K562 (cell line): ENCODE results near the gene GREB1. TPM values are rescaled to one million over a fixed set of nuclear protein-coding genes. Genes with fewer than 3 reads are reported as not detected.
A peak's percentile ranks its signal among the peaks of the same experiment; 100 is the strongest.

ENCODE experiments used
- ADNP ChIP-seq: fragments of 200-800 bp; sonication (Bioruptor generic); IDR thresholded peaks from 2 replicates; pipeline ENCODE4 v1.6.1; 2016; ENCODE audit warnings: missing genetic modification characterization, missing compliant biosample characterization
- ARID3B ChIP-seq: fragments of 250-450 bp; sonication (Bioruptor Pico); IDR thresholded peaks from 2 replicates; pipeline ENCODE4 v1.4.0; 2020; ENCODE audit warnings: borderline replicate concordance
- CSDE1 ChIP-seq, 2 experiments: fragments of 450-650 bp; IDR thresholded peaks; 2 replicates each; pipeline ENCODE4 v1.6.1; 2016; ENCODE audit warnings: mild to moderate bottlenecking in 1 of 2
- FOXA3 ChIP-seq, 2 experiments: fragments of 450-650 bp in 1 of 2; sonication (generic) in 1 of 2; formaldehyde crosslinking; IDR thresholded peaks in 1 of 2; conservative IDR thresholded peaks in 1 of 2; 2 replicates each; pipeline versions ENCODE4 v1.4.0 to v1.8.0; 2020 to 2022; ENCODE audit warnings: mild to moderate bottlenecking in 2 of 2, missing genetic modification reagents in 1 of 2
- FOXJ2 ChIP-seq: fragments of 200-800 bp; sonication (Bioruptor generic); IDR thresholded peaks from 2 replicates; pipeline ENCODE4 v1.6.1; 2016; ENCODE audit warnings: missing genetic modification characterization, missing compliant biosample characterization
- FUS ChIP-seq: fragments of 200-400 bp; formaldehyde crosslinking; optimal IDR thresholded peaks from 2 replicates; pipeline ENCODE3; 2017; ENCODE audit warnings: low read depth, low read length
- HEY1 ChIP-seq: fragments of 250-450 bp; sonication (Bioruptor Pico); IDR thresholded peaks from 2 replicates; pipeline ENCODE4 v1.5.0; 2020; ENCODE audit warnings: mild to moderate bottlenecking, moderate library complexity, borderline replicate concordance
- HINFP ChIP-seq: fragments of 450-650 bp; conservative IDR thresholded peaks from 2 replicates; pipeline ENCODE4 v1.6.1; 2016; ENCODE audit warnings: missing genetic modification characterization, low read depth, mild to moderate bottlenecking, control low read depth, missing compliant biosample characterization
- ILF3 ChIP-seq: fragments of 450-650 bp; IDR thresholded peaks from 2 replicates; pipeline ENCODE4 v1.6.1; 2018; ENCODE audit warnings: antibody characterized with exemption, mild to moderate bottlenecking, moderate library complexity, borderline replicate concordance
- IRF1 ChIP-seq: sonication (generic); formaldehyde crosslinking; IDR thresholded peaks from 2 replicates; pipeline ENCODE4 v1.8.0; 2022; ENCODE audit warnings: missing genetic modification reagents, mild to moderate bottlenecking, borderline replicate concordance
- IRF2 ChIP-seq: sonication (generic); formaldehyde crosslinking; IDR thresholded peaks from 2 replicates; pipeline ENCODE4 v1.8.1; 2022; ENCODE audit warnings: mild to moderate bottlenecking, missing genetic modification reagents
- KDM4B ChIP-seq, 2 experiments: fragments of 450-650 bp in 1 of 2; sonication (generic) in 1 of 2; IDR thresholded peaks; 2 replicates each; pipeline ENCODE4 v1.6.1; 2016 to 2017; ENCODE audit warnings: borderline replicate concordance in 2 of 2, antibody characterized with exemption in 1 of 2, low read depth in 1 of 2, mild to moderate bottlenecking in 1 of 2
- LEF1 ChIP-seq: fragments of 450-650 bp; IDR thresholded peaks from 2 replicates; pipeline ENCODE4 v1.6.1; 2016; ENCODE audit warnings: mild to moderate bottlenecking
- NR2F6 ChIP-seq: fragments of 450-650 bp; formaldehyde crosslinking; IDR thresholded peaks from 2 replicates; pipeline ENCODE4 v1.4.0; 2020; ENCODE audit warnings: mild to moderate bottlenecking
- PML ChIP-seq: IDR thresholded peaks from 2 replicates; pipeline ENCODE4 v1.6.1; 2012; ENCODE audit warnings: low read length, inconsistent platforms
- RBM25 ChIP-seq: fragments of 200-400 bp; formaldehyde crosslinking; IDR thresholded peaks from 2 replicates; pipeline ENCODE4 v1.6.1; 2018; ENCODE audit warnings: low read length, low read depth, moderate library complexity; ENCODE audit not compliant: severe bottlenecking
- SETDB1 ChIP-seq: IDR thresholded peaks from one replicate; pipeline ENCODE4 v1.6.1; 2012; ENCODE audit warnings: low read length, control low read depth, inconsistent platforms
- SRF ChIP-seq, 2 experiments: fragments of 250-450, 450-650 bp in 1 of 2; sonication (Bioruptor Pico) in 1 of 2; sonication (generic) in 1 of 2; formaldehyde crosslinking; IDR thresholded peaks; 2 replicates each; pipeline versions ENCODE4 v1.5.0 to v1.5.1; 2020 to 2022; ENCODE audit warnings: mild to moderate bottlenecking in 1 of 2, missing genetic modification reagents in 1 of 2
- TFAM ChIP-seq: fragments of 250-450 bp; sonication (Bioruptor Pico); conservative IDR thresholded peaks from 2 replicates; pipeline ENCODE4 v1.5.0; 2021; ENCODE audit warnings: mild to moderate bottlenecking, moderate library complexity
- ZNF184 ChIP-seq: sonication (generic); formaldehyde crosslinking; IDR thresholded peaks from 2 replicates; pipeline ENCODE4 v1.5.0; 2020; ENCODE audit warnings: missing genetic modification reagents
- ZNF232 ChIP-seq: sonication (generic); formaldehyde crosslinking; IDR thresholded peaks from 2 replicates; pipeline ENCODE4 v1.8.0; 2022; ENCODE audit warnings: mild to moderate bottlenecking, missing genetic modification reagents
- ZNF584 ChIP-seq: fragments of 200-800 bp; sonication (Bioruptor generic); IDR thresholded peaks from 2 replicates; pipeline ENCODE4 v1.6.1; 2016; ENCODE audit warnings: low read depth, mild to moderate bottlenecking, missing genetic modification characterization, missing compliant biosample characterization
- ZNF77 ChIP-seq: fragments of 250-450 bp; sonication (Bioruptor Pico); IDR thresholded peaks from 2 replicates; pipeline ENCODE4 v1.5.0; 2020
- polyA plus RNA-seq, 8 experiments: library from polyadenylated mRNA; depleted of rRNA in 4 of 8; stranded (reverse) in 5 of 8; unstranded in 3 of 8; fragments of >200 nt; fragmentation: Nextera tagmentation in 2 of 8; fragmentation: Illumina TruSeq in 1 of 8; extraction: Ambion mirVana in 2 of 8; extraction: Trizol in 1 of 8; gene quantifications; 2 replicates each; pipeline versions ENCODE4 v1.2.1 to v1.2.3, GENCODE V29; 2011 to 2014; ENCODE audit warnings: inconsistent platforms in 1 of 8, missing spikeins in 1 of 8
- total RNA-seq, 7 experiments: library from RNA; depleted of rRNA in 6 of 7; stranded (reverse); fragments of >200 nt in 6 of 7; fragmentation: Illumina TruSeq in 2 of 7; extraction: Trizol in 2 of 7; gene quantifications; 2 replicates each; pipeline versions ENCODE4 v1.2.1 to v1.2.3, GENCODE V29; 2011 to 2021; ENCODE audit warnings: low replicate concordance in 1 of 7
- TF ChIP-seq, protein P1 (sequence below): sonication (generic); formaldehyde crosslinking; IDR thresholded peaks from 2 replicates; pipeline ENCODE4 v1.8.1; 2023; ENCODE audit warnings: mild to moderate bottlenecking, missing genetic modification reagents, moderate library complexity

The GREB1 gene
- total and polyA plus RNA-seq, 9 of the 15 experiments (the other 6 are each of a cell fraction or from before 2014, with no cell fraction given), result 0.04 to 0.86 (median 0.10) TPM; not detected in 1

DNA sequence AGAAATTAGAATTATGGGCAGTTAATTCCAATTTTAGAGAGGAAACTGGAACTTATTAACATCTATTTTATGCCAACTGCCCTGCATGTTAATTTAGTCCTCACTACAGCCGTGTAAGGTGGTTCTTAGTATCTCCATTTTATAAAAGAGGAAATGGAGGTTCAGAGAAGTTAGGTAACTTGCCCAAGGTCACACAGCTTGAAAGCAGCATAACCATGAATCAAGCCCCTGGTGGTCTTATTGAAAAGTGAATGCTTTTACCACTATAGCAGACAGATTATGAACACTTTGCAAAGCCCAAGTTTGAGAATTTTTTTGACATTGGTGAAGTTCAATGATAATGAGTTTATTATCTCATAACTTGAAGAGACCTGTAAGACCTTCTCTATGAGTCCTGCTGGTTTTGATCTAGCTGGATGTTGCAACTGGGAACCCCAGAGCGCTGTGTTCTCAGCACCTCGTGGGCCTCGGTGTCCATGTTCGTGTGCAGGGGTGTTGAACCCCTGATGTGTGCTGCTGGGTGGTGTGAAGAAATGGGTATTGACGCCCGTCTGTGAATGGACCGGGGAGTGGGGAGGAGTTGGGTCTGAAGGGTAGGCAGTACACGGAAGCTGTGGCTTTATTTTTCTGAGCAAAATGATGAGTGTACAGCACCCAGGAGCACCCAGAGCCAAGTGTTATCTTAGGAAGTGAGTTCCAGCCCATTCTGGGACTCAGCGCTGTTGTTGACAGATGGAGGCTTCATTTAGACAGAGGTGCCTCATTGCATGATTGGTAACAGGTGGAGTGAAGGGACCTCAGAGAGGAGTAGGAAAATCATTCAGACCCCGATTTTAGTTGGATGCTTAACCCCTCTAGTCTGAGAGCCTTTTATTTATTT is 9.7 kb downstream of the GREB1 start (continued):
- TF ChIP-seq ILF3, result no peak
- TF ChIP-seq SETDB1, result no peak
- no peak for TF ChIP-seq FUS
- no peak for TF ChIP-seq ARID3B (CRISPR knock-in tag)
- no peak for TF ChIP-seq ZNF77 (CRISPR knock-in tag)
- no peak for TF ChIP-seq HEY1 (CRISPR knock-in tag)
- no peak for TF ChIP-seq HINFP (tag)
- no peak for TF ChIP-seq KDM4B (IDR thresholded peaks at IDR 0.05; ENCODE audit: borderline replicate concordance in 2 of 2, low read depth in 1 of 2)
- TF ChIP-seq FOXA3 (CRISPR knock-in tag; conservative IDR thresholded peaks at IDR 0.05 in 1 of 2, IDR thresholded peaks at IDR 0.05 in 1 of 2), result no peak
- TF ChIP-seq ZNF584 (CRISPR knock-in tag), result no peak
- TF ChIP-seq LEF1, result no peak
- no peak for TF ChIP-seq CSDE1 (IDR thresholded peaks at IDR 0.05)
- no peak for TF ChIP-seq FOXJ2
- 0 out of 2 replicates have a peak, but pooled peaks have one; percentile 44 for TF ChIP-seq ADNP (tag)
- TF ChIP-seq PML, result no peak
- TF ChIP-seq, protein P1, sequence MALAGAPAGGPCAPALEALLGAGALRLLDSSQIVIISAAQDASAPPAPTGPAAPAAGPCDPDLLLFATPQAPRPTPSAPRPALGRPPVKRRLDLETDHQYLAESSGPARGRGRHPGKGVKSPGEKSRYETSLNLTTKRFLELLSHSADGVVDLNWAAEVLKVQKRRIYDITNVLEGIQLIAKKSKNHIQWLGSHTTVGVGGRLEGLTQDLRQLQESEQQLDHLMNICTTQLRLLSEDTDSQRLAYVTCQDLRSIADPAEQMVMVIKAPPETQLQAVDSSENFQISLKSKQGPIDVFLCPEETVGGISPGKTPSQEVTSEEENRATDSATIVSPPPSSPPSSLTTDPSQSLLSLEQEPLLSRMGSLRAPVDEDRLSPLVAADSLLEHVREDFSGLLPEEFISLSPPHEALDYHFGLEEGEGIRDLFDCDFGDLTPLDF (CRISPR knock-in tag), result no peak
- TF ChIP-seq NR2F6 (CRISPR knock-in tag), result no peak
- no peak for TF ChIP-seq ZNF232 (CRISPR knock-in tag)
- TF ChIP-seq IRF1 (CRISPR knock-in tag), result no peak
- TF ChIP-seq RBM25, result peak; percentile 91
- no peak for TF ChIP-seq SRF (CRISPR knock-in tag; IDR thresholded peaks at IDR 0.05)
- no peak for TF ChIP-seq IRF2
- no peak for TF ChIP-seq ZNF184 (CRISPR knock-in tag)
- no peak for TF ChIP-seq TFAM (CRISPR knock-in tag)
